PC-3 (cell line): ENCODE data around the gene EPB41L4A. TPM values are rescaled to one million over a fixed set of nuclear protein-coding genes. Genes with fewer than 3 reads are reported as not detected.
"Not testable (repeated sequence)": the region's sequence is repeated elsewhere in the genome, so short reads cannot be mapped to it uniquely, and the experiment has no call there.

ENCODE experiments used
- ATAC-seq: fragments of 200-7000 bp; cut with Tn5 transposase; 2 replicates; pipeline ENCODE4 v1.9.1; 2020; ENCODE audit warnings: mild to moderate bottlenecking, moderate library complexity
- BruUV-seq: library from RNA; stranded (reverse); fragments of 400-500 nt; replicated peaks from 2 replicates; lab custom pipeline; 2021; lab: Mats Ljungman, UMichigan
- CTCF ChIA-PET: fragments of 300-600 bp; sonication (Branson Sonifier 250); formaldehyde crosslinking; loops from one replicate; lab custom pipeline; 2022; ENCODE audit warnings: antibody characterized with exemption; lab: Charles Lee
- POLR2A ChIA-PET: fragments of 300-600 bp; sonication (Branson Sonifier 250); formaldehyde crosslinking; loops from one replicate; lab custom pipeline; 2022; ENCODE audit warnings: antibody characterized with exemption; ENCODE audit not compliant: unreplicated experiment; lab: Charles Lee
- DNase-seq: peaks from one replicate; pipeline ENCODE4 v3.0.0-alpha.2; 2015
- H2AFZ ChIP-seq: fragments of 300-600 bp; sonication (generic); 2 replicates; pipeline ENCODE4 v1.6.0; 2016; ENCODE audit warnings: antibody characterized with exemption, low read length
- H3F3A ChIP-seq: fragments of 300-600 bp; sonication (generic); one replicate; pipeline ENCODE4 v1.6.0; 2017; ENCODE audit warnings: antibody characterized with exemption, low read length, control low read depth, mild to moderate bottlenecking; ENCODE audit not compliant: unreplicated experiment
- H3K27ac ChIP-seq: fragments of 300-600 bp; sonication (generic); 2 replicates; pipeline ENCODE4 v1.5.1; 2016; ENCODE audit warnings: mild to moderate bottlenecking, low read length
- H3K27me3 ChIP-seq: fragments of 300-600 bp; sonication (generic); 2 replicates; pipeline ENCODE4 v1.6.1; 2016; ENCODE audit warnings: low read length, mixed read lengths
- H3K36me3 ChIP-seq: fragments of 300-600 bp; sonication (generic); 2 replicates; pipeline ENCODE4 v1.6.1; 2016; ENCODE audit warnings: low read depth, mixed run types, low read length, mixed read lengths
- H3K4me1 ChIP-seq: fragments of 300-600 bp; sonication (generic); 2 replicates; pipeline ENCODE4 v1.5.1; 2016; ENCODE audit warnings: low read length; ENCODE audit not compliant: insufficient read depth
- H3K4me2 ChIP-seq: fragments of 300-600 bp; sonication (generic); 2 replicates; pipeline ENCODE4 v1.6.0; 2016; ENCODE audit warnings: low read length
- H3K4me3 ChIP-seq: fragments of 300-600 bp; sonication (generic); 2 replicates; pipeline ENCODE4 v1.5.1; 2016; ENCODE audit warnings: mild to moderate bottlenecking, low read length, mixed read lengths
- H3K79me2 ChIP-seq: fragments of 300-600 bp; sonication (generic); 2 replicates; pipeline ENCODE4 v1.6.1; 2017; ENCODE audit warnings: low read length, mixed read lengths
- H3K9ac ChIP-seq: fragments of 300-600 bp; sonication (generic); 2 replicates; pipeline ENCODE4 v1.6.0; 2016; ENCODE audit warnings: mild to moderate bottlenecking, low read length
- H3K9me2 ChIP-seq: fragments of 300-600 bp; sonication (generic); replicated peaks from 2 replicates; pipeline ENCODE4 v1.6.1; 2016; ENCODE audit warnings: mixed run types, low read length, mixed read lengths
- H3K9me3 ChIP-seq: fragments of 300-600 bp; sonication (generic); 2 replicates; pipeline ENCODE4 v1.6.1; 2016; ENCODE audit warnings: low read length, mixed read lengths
- H4K20me1 ChIP-seq: fragments of 300-600 bp; sonication (generic); 2 replicates; pipeline ENCODE4 v1.6.1; 2016; ENCODE audit warnings: low read length, mixed read lengths
- CTCF ChIP-seq: fragments of 300-600 bp; sonication (generic); conservative IDR thresholded peaks from 2 replicates; pipeline ENCODE4 v1.5.1; 2017; ENCODE audit warnings: antibody characterized with exemption, low read depth, mild to moderate bottlenecking, low read length
- EZH2 ChIP-seq: fragments of 300-600 bp; sonication (generic); IDR thresholded peaks from one replicate; pipeline ENCODE4 v1.6.1; 2017; ENCODE audit warnings: antibody characterized with exemption, mild to moderate bottlenecking, low read length; ENCODE audit not compliant: unreplicated experiment
- EZH2phosphoT487 ChIP-seq: fragments of 300-600 bp; sonication (generic); IDR thresholded peaks from 2 replicates; pipeline ENCODE4 v1.6.1; 2018; ENCODE audit warnings: mild to moderate bottlenecking, antibody characterized with exemption, low read length, borderline replicate concordance
- intact Hi-C: fragments of 100-400 bp; cut with micrococcal nuclease; formaldehyde crosslinking; loops from 2 replicates; pipeline ENCODE4 v1.9.0; 2023
- total RNA-seq: library from RNA; depleted of rRNA; stranded (reverse); fragments of >200 nt; gene quantifications from 2 replicates; pipeline ENCODE4 v1.2.3, GENCODE V29; 2014

EPB41L4A gene
- total RNA-seq, 1 experiment from 2014 or later: not detected

GRCh38 chr5:112216140-112216539, 202.9 kb downstream of the EPB41L4A start:
- H3K9ac ChIP-seq: no peak overlapping the region
- no TSS peak for BruUV-seq
- POLR2A ChIA-PET: no interaction called here
- DNase-seq (no peak), ATAC-seq (no peak)
- no peak overlapping the region for H3K4me2 ChIP-seq
- H3F3A ChIP-seq: no peaks in the 10 kb centered on the region
- no peaks in the 10 kb centered on the region for H3K36me3 ChIP-seq
- TF ChIP-seq EZH2phosphoT487 (no peak), EZH2 (no peak), CTCF (no peak)
- no peak overlapping the region for H3K4me3 ChIP-seq
- no peaks in the 10 kb centered on the region for H3K9me3 ChIP-seq
- H3K27me3 ChIP-seq: peaks cover 40% of the 10 kb centered on the region
- intact Hi-C loops: no loop called here
- no peaks in the 10 kb centered on the region for H3K9me2 ChIP-seq
- CTCF ChIA-PET: no interaction called here
- no peaks in the 10 kb centered on the region for H3K79me2 ChIP-seq
- H3K27ac ChIP-seq: no peak overlapping the region
- H3K4me1 ChIP-seq: no peaks in the 10 kb centered on the region
- H4K20me1 ChIP-seq: no peaks in the 10 kb centered on the region
- H2AFZ ChIP-seq: no peak overlapping the region

GRCh38 chr5:112210430-112211005, 208.6 kb downstream of the EPB41L4A start:
- ChIA-PET CTCF (no interaction called here), POLR2A (no interaction called here)
- Histone ChIP-seq H3K9ac (no peak overlapping the region), H2AFZ (no peak overlapping the region), H3K9me3 (no peaks in the 10 kb centered on the region), H3K4me1 (no peaks in the 10 kb centered on the region), H3K27ac (no peak overlapping the region), H3K36me3 (no peaks in the 10 kb centered on the region), H3K27me3 (peaks cover 30% of the 10 kb centered on the region), H3K79me2 (no peaks in the 10 kb centered on the region), H3K4me3 (no peak overlapping the region), H3K4me2 (no peak overlapping the region), H3K9me2 (no peaks in the 10 kb centered on the region), H3F3A (no peaks in the 10 kb centered on the region), H4K20me1 (no peaks in the 10 kb centered on the region)
- BruUV-seq: no TSS peak
- ATAC-seq (peak; percentile 56), DNase-seq (peak; percentile 54)
- intact Hi-C loops: loop anchor here (1.0 kb wide), 1 partner anchor 210 kb away; no protein-coding TSS in a partner anchor
- peak; percentile 86 for TF ChIP-seq CTCF
- TF ChIP-seq EZH2: no peak

GRCh38 chr5:112208699-112209615, 210.1 kb downstream of the EPB41L4A start:
- intact Hi-C loops: no loop called here
- no peak overlapping the region for H3K4me3 ChIP-seq
- H3K27ac ChIP-seq: no peak overlapping the region
- BruUV-seq: no TSS peak
- no peaks in the 10 kb centered on the region for H3K9me2 ChIP-seq
- TF ChIP-seq EZH2: no peak
- no peak for TF ChIP-seq CTCF
- no peak overlapping the region for H3K4me2 ChIP-seq
- DNase-seq (no peak), ATAC-seq (no peak)
- H4K20me1 ChIP-seq: no peaks in the 10 kb centered on the region
- POLR2A ChIA-PET: no interaction called here
- no peaks in the 10 kb centered on the region for H3K79me2 ChIP-seq
- H3K36me3 ChIP-seq: no peaks in the 10 kb centered on the region
- H3K9ac ChIP-seq: no peak overlapping the region
- H2AFZ ChIP-seq: no peak overlapping the region
- CTCF ChIA-PET: no interaction called here
- H3K9me3 ChIP-seq: no peaks in the 10 kb centered on the region
- no peaks in the 10 kb centered on the region for H3K4me1 ChIP-seq
- H3K27me3 ChIP-seq: peaks cover 41% of the 10 kb centered on the region
- H3F3A ChIP-seq: no peaks in the 10 kb centered on the region

- H3K4me1 ChIP-seq, H4K20me1 ChIP-seq, H3K27ac ChIP-seq, ATAC-seq, H3K36me3 ChIP-seq, H3K4me3 ChIP-seq, H3K79me2 ChIP-seq, H3K9me2 ChIP-seq, BruUV-seq, H3K9me3 ChIP-seq, CTCF ChIA-PET, intact Hi-C loops, H2AFZ ChIP-seq, POLR2A ChIA-PET, DNase-seq, H3K9ac ChIP-seq, H3K4me2 ChIP-seq, H3F3A ChIP-seq: not testable (repeated sequence)
- H3K27me3 ChIP-seq: peaks cover 35% of the 10 kb centered on the region
Observed at GRCh38 chr5:112208195-112208594, 210.9 kb downstream of the EPB41L4A start.
